ENCODE data around the gene MCUR1.

- TF ChIP-seq SRF (IDR thresholded peaks at IDR 0.05; ENCODE audit: low read depth in 2 of 2, low read length in 2 of 2) (no peak), CREM (IDR thresholded peaks at IDR 0.05; ENCODE audit: low read depth) (no peak), RFX5 (IDR thresholded peaks at IDR 0.05; ENCODE audit: low read depth, low read length) (no peak), ESRRA (IDR thresholded peaks at IDR 0.05; ENCODE audit: low read length) (no peak), CEBPB (IDR thresholded peaks at IDR 0.05; ENCODE audit: borderline replicate concordance in 1 of 2, low read depth in 2 of 2, low read length in 2 of 2) (no peak), GABPA (IDR thresholded peaks at IDR 0.05; ENCODE audit: low read depth) (no peak), USF2 (IDR thresholded peaks at IDR 0.05; ENCODE audit: borderline replicate concordance, low read depth, low read length) (no peak)
- TF ChIP-seq, protein P1, sequence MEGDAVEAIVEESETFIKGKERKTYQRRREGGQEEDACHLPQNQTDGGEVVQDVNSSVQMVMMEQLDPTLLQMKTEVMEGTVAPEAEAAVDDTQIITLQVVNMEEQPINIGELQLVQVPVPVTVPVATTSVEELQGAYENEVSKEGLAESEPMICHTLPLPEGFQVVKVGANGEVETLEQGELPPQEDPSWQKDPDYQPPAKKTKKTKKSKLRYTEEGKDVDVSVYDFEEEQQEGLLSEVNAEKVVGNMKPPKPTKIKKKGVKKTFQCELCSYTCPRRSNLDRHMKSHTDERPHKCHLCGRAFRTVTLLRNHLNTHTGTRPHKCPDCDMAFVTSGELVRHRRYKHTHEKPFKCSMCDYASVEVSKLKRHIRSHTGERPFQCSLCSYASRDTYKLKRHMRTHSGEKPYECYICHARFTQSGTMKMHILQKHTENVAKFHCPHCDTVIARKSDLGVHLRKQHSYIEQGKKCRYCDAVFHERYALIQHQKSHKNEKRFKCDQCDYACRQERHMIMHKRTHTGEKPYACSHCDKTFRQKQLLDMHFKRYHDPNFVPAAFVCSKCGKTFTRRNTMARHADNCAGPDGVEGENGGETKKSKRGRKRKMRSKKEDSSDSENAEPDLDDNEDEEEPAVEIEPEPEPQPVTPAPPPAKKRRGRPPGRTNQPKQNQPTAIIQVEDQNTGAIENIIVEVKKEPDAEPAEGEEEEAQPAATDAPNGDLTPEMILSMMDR (IDR thresholded peaks at IDR 0.05 in 2 of 3, conservative IDR thresholded peaks at IDR 0.05 in 1 of 3; ENCODE audit: control insufficient read depth in 2 of 3, extremely low read depth in 1 of 3, insufficient read depth in 1 of 3, low read depth in 3 of 3, low read length in 3 of 3), result no peak
These were observed 2.6 kb downstream of the MCUR1 start for GRCh38 chr6:13811627-13812358.

Data from GM12878 (cell line).